ENCODE data around the gene ZMYND19.
A peak's percentile ranks its signal among the peaks of the same experiment; 100 is the strongest.
"Not testable (repeated sequence)": the region's sequence is repeated elsewhere in the genome, so short reads cannot be mapped to it uniquely, and the experiment has no call there.

ZMYND19 gene

GRCh38 chr9:137590469-137591383, at the start of gene ZMYND19:
Gene ZMYND19, minus strand, starts transcription at chr9:137590512. Its CDS starts 249 bp downstream, at chr9:137590263.
- Histone ChIP-seq H3K4me1 (ENCODE audit: control insufficient read depth in 2 of 2, insufficient read depth in 2 of 2, low read length in 2 of 2) (peaks cover 8 to 14% of the 10 kb centered on the region in 2 donors), H3K9ac (ENCODE audit: low read depth in 1 of 2, low read length in 2 of 2) (peak within 1 kb of the TSS; percentile 70 to 74), H3K27ac (ENCODE audit: low read depth in 2 of 2, low read length in 2 of 2) (peak within 1 kb of the TSS; percentile 20 to 71), H3K4me3 (ENCODE audit: low read length in 2 of 2) (peak within 1 kb of the TSS; percentile 70 to 82), H3K9me3 (ENCODE audit: control insufficient read depth in 2 of 2, low read length in 2 of 2) (no peaks in the 10 kb centered on the region), H3K36me3 (ENCODE audit: control insufficient read depth in 2 of 2, insufficient read depth in 2 of 2, low read length in 2 of 2) (peaks cover 15 to 18% of the 10 kb centered on the region in 2 donors), H3K27me3 (ENCODE audit: control insufficient read depth in 2 of 2, insufficient read depth in 2 of 2, low read length in 2 of 2) (no peaks in the 10 kb centered on the region)

GRCh38 chr9:137639303-137640051, 49.2 kb upstream of the ZMYND19 start:
- H3K9ac ChIP-seq (ENCODE audit: low read depth in 1 of 2, low read length in 2 of 2): peak overlapping the region in 1 of 2 donors; percentile 38
- no peaks in the 10 kb centered on the region for H3K27me3 ChIP-seq (ENCODE audit: control insufficient read depth in 2 of 2, insufficient read depth in 2 of 2, low read length in 2 of 2)
- peaks cover 0 to 5% of the 10 kb centered on the region in 2 donors for H3K4me1 ChIP-seq (ENCODE audit: control insufficient read depth in 2 of 2, insufficient read depth in 2 of 2, low read length in 2 of 2)
- no peaks in the 10 kb centered on the region for H3K9me3 ChIP-seq (ENCODE audit: control insufficient read depth in 2 of 2, low read length in 2 of 2)
- H3K4me3 ChIP-seq (ENCODE audit: low read length in 2 of 2): peak overlapping the region in 1 of 2 donors; percentile 45
- no peak overlapping the region for H3K27ac ChIP-seq (ENCODE audit: low read depth in 2 of 2, low read length in 2 of 2)
- H3K36me3 ChIP-seq (ENCODE audit: control insufficient read depth in 2 of 2, insufficient read depth in 2 of 2, low read length in 2 of 2): peaks cover 2 to 4% of the 10 kb centered on the region in 2 donors

- H3K4me1 ChIP-seq (ENCODE audit: control insufficient read depth in 2 of 2, insufficient read depth in 2 of 2, low read length in 2 of 2): peaks cover 0 to 5% of the 10 kb centered on the region in 2 donors
- H3K9ac ChIP-seq (ENCODE audit: low read depth in 1 of 2, low read length in 2 of 2): no peak overlapping the region
- no peak overlapping the region for H3K27ac ChIP-seq (ENCODE audit: low read depth in 2 of 2, low read length in 2 of 2)
- no peak overlapping the region for H3K4me3 ChIP-seq (ENCODE audit: low read length in 2 of 2)
- no peaks in the 10 kb centered on the region for H3K27me3 ChIP-seq (ENCODE audit: control insufficient read depth in 2 of 2, insufficient read depth in 2 of 2, low read length in 2 of 2)
- H3K9me3 ChIP-seq (ENCODE audit: control insufficient read depth in 2 of 2, low read length in 2 of 2): no peaks in the 10 kb centered on the region
- H3K36me3 ChIP-seq (ENCODE audit: control insufficient read depth in 2 of 2, insufficient read depth in 2 of 2, low read length in 2 of 2): peaks cover 2 to 4% of the 10 kb centered on the region in 2 donors
These were observed 48.4 kb upstream of the ZMYND19 start for GRCh38 chr9:137638680-137639079.

GRCh38 chr9:137634016-137634415, 43.7 kb upstream of the ZMYND19 start:
- Histone ChIP-seq H3K9me3 (ENCODE audit: control insufficient read depth in 2 of 2, low read length in 2 of 2) (no peaks in the 10 kb centered on the region), H3K36me3 (ENCODE audit: control insufficient read depth in 2 of 2, insufficient read depth in 2 of 2, low read length in 2 of 2) (no peaks in the 10 kb centered on the region), H3K27ac (ENCODE audit: low read depth in 2 of 2, low read length in 2 of 2) (no peak overlapping the region), H3K27me3 (ENCODE audit: control insufficient read depth in 2 of 2, insufficient read depth in 2 of 2, low read length in 2 of 2) (no peaks in the 10 kb centered on the region), H3K4me3 (ENCODE audit: low read length in 2 of 2) (no peak overlapping the region), H3K4me1 (ENCODE audit: control insufficient read depth in 2 of 2, insufficient read depth in 2 of 2, low read length in 2 of 2) (peaks cover 5 to 7% of the 10 kb centered on the region in 2 donors), H3K9ac (ENCODE audit: low read depth in 1 of 2, low read length in 2 of 2) (no peak overlapping the region)

GRCh38 chr9:137632230-137633161, 42.2 kb upstream of the ZMYND19 start:
- H3K4me3 ChIP-seq (ENCODE audit: low read length in 2 of 2): no peak overlapping the region
- H3K27me3 ChIP-seq (ENCODE audit: control insufficient read depth in 2 of 2, insufficient read depth in 2 of 2, low read length in 2 of 2): no peaks in the 10 kb centered on the region
- H3K9ac ChIP-seq (ENCODE audit: low read depth in 1 of 2, low read length in 2 of 2): no peak overlapping the region
- H3K9me3 ChIP-seq (ENCODE audit: control insufficient read depth in 2 of 2, low read length in 2 of 2): no peaks in the 10 kb centered on the region
- H3K4me1 ChIP-seq (ENCODE audit: control insufficient read depth in 2 of 2, insufficient read depth in 2 of 2, low read length in 2 of 2): peaks cover 3 to 9% of the 10 kb centered on the region in 2 donors
- no peak overlapping the region for H3K27ac ChIP-seq (ENCODE audit: low read depth in 2 of 2, low read length in 2 of 2)
- H3K36me3 ChIP-seq (ENCODE audit: control insufficient read depth in 2 of 2, insufficient read depth in 2 of 2, low read length in 2 of 2): no peaks in the 10 kb centered on the region

- H3K4me1 ChIP-seq (ENCODE audit: control insufficient read depth in 2 of 2, insufficient read depth in 2 of 2, low read length in 2 of 2): peaks cover 3 to 9% of the 10 kb centered on the region in 2 donors
- no peaks in the 10 kb centered on the region for H3K9me3 ChIP-seq (ENCODE audit: control insufficient read depth in 2 of 2, low read length in 2 of 2)
These were observed 41.3 kb upstream of the ZMYND19 start for GRCh38 chr9:137631345-137632229.

GRCh38 chr9:137630679-137631078, 40.4 kb upstream of the ZMYND19 start:
- Histone ChIP-seq H3K4me3 (ENCODE audit: low read length in 2 of 2) (no peak overlapping the region), H3K9me3 (ENCODE audit: control insufficient read depth in 2 of 2, low read length in 2 of 2) (no peaks in the 10 kb centered on the region), H3K9ac (ENCODE audit: low read depth in 1 of 2, low read length in 2 of 2) (no peak overlapping the region), H3K36me3 (ENCODE audit: control insufficient read depth in 2 of 2, insufficient read depth in 2 of 2, low read length in 2 of 2) (no peaks in the 10 kb centered on the region), H3K27ac (ENCODE audit: low read depth in 2 of 2, low read length in 2 of 2) (no peak overlapping the region), H3K4me1 (ENCODE audit: control insufficient read depth in 2 of 2, insufficient read depth in 2 of 2, low read length in 2 of 2) (peaks cover 3 to 9% of the 10 kb centered on the region in 2 donors), H3K27me3 (ENCODE audit: control insufficient read depth in 2 of 2, insufficient read depth in 2 of 2, low read length in 2 of 2) (no peaks in the 10 kb centered on the region)

More at GRCh38 chr9:137631345-137632229, 41.3 kb upstream of the ZMYND19 start:
- H3K27ac ChIP-seq (ENCODE audit: low read depth in 2 of 2, low read length in 2 of 2): no peak overlapping the region
- no peaks in the 10 kb centered on the region for H3K36me3 ChIP-seq (ENCODE audit: control insufficient read depth in 2 of 2, insufficient read depth in 2 of 2, low read length in 2 of 2)
- H3K4me3 ChIP-seq (ENCODE audit: low read length in 2 of 2): no peak overlapping the region
- H3K27me3 ChIP-seq (ENCODE audit: control insufficient read depth in 2 of 2, insufficient read depth in 2 of 2, low read length in 2 of 2): no peaks in the 10 kb centered on the region
- H3K9ac ChIP-seq (ENCODE audit: low read depth in 1 of 2, low read length in 2 of 2): no peak overlapping the region

- Histone ChIP-seq H3K27ac (ENCODE audit: low read depth in 2 of 2, low read length in 2 of 2) (no peak overlapping the region), H3K27me3 (ENCODE audit: control insufficient read depth in 2 of 2, insufficient read depth in 2 of 2, low read length in 2 of 2) (no peaks in the 10 kb centered on the region), H3K36me3 (ENCODE audit: control insufficient read depth in 2 of 2, insufficient read depth in 2 of 2, low read length in 2 of 2) (no peaks in the 10 kb centered on the region), H3K4me3 (ENCODE audit: low read length in 2 of 2) (no peak overlapping the region), H3K9ac (ENCODE audit: low read depth in 1 of 2, low read length in 2 of 2) (no peak overlapping the region), H3K4me1 (ENCODE audit: control insufficient read depth in 2 of 2, insufficient read depth in 2 of 2, low read length in 2 of 2) (peaks cover 3 to 9% of the 10 kb centered on the region in 2 donors), H3K9me3 (ENCODE audit: control insufficient read depth in 2 of 2, low read length in 2 of 2) (no peaks in the 10 kb centered on the region)
These were observed 39.8 kb upstream of the ZMYND19 start for GRCh38 chr9:137630126-137630525.

- H3K27me3 ChIP-seq (ENCODE audit: control insufficient read depth in 2 of 2, insufficient read depth in 2 of 2, low read length in 2 of 2); H3K4me3 ChIP-seq (ENCODE audit: low read length in 2 of 2); H3K9me3 ChIP-seq (ENCODE audit: control insufficient read depth in 2 of 2, low read length in 2 of 2); H3K9ac ChIP-seq (ENCODE audit: low read depth in 1 of 2, low read length in 2 of 2); H3K36me3 ChIP-seq (ENCODE audit: control insufficient read depth in 2 of 2, insufficient read depth in 2 of 2, low read length in 2 of 2); H3K4me1 ChIP-seq (ENCODE audit: control insufficient read depth in 2 of 2, insufficient read depth in 2 of 2, low read length in 2 of 2); H3K27ac ChIP-seq (ENCODE audit: low read depth in 2 of 2, low read length in 2 of 2): not testable (repeated sequence)
These were observed 37.1 kb upstream of the ZMYND19 start for GRCh38 chr9:137627406-137627805.
